Left ventricle myocardium superior (tissue), 1 donor: ENCODE measurements around the gene TP73. TPM values are rescaled to one million over a fixed set of nuclear protein-coding genes. Genes with fewer than 3 reads are reported as not detected.

Source experiments
- ATAC-seq: fragments of 200-7000 bp; cut with Tn5 transposase; one replicate; pipeline ENCODE4 v1.9.1; 2020; ENCODE audit warnings: mild to moderate bottlenecking, moderate library complexity
- DNase-seq: peaks from one replicate; pipeline ENCODE4 v3.0.0-alpha.2; 2020
- intact Hi-C: fragments of 100-400 bp; cut with micrococcal nuclease; formaldehyde crosslinking; loops from one replicate; pipeline ENCODE4 v1.11.0; 2022
- total RNA-seq: library from RNA; stranded (reverse); fragmentation: NEBNext Ultra II Directional; extraction: Animal tissue kit (Norgen Biotek cat#: 25700); gene quantifications from one replicate; pipeline ENCODE4 v1.2.1, GENCODE V29; 2021
- donor health status: DM: no; HTN: yes; CAD: no; lungs with severe emphysema.

TP73 gene
- total RNA-seq, 1 donor from 2014 or later, result 0.05 TPM

- DNase-seq (peak; percentile 17), ATAC-seq (no peak)
These were observed 20.0 kb upstream of the TP73 start for GRCh38 chr1:3632298-3632697.

GRCh38 chr1:3632716-3633343, 19.5 kb upstream of the TP73 start:
- intact Hi-C loops, result no loop called here
- DNase-seq (peak; percentile 18), ATAC-seq (no peak)

More at GRCh38 chr1:3632298-3632697, 20.0 kb upstream of the TP73 start:
- intact Hi-C loops, result no loop called here

- ATAC-seq (no peak), DNase-seq (peak; percentile 28)
- intact Hi-C loops, result no loop called here
These were observed 18.8 kb upstream of the TP73 start for GRCh38 chr1:3633344-3634058.

- DNase-seq (peak; percentile 22), ATAC-seq (no peak)
- intact Hi-C loops, result no loop called here
These were observed 18.1 kb upstream of the TP73 start for GRCh38 chr1:3634059-3634800.

- intact Hi-C loops, result no loop called here
- no peak for ATAC-seq
These were observed 16.2 kb upstream of the TP73 start for GRCh38 chr1:3636080-3636479.

GRCh38 chr1:3636531-3636930, 15.8 kb upstream of the TP73 start:
- DNase-seq (peak; percentile 19), ATAC-seq (no peak)
- intact Hi-C loops, result no loop called here

More at GRCh38 chr1:3636080-3636479, 16.2 kb upstream of the TP73 start:
- no peak for DNase-seq

- intact Hi-C loops, result no loop called here
- no peak for DNase-seq
- ATAC-seq, result no peak
These were observed 14.3 kb upstream of the TP73 start for GRCh38 chr1:3638027-3638426.

GRCh38 chr1:3638676-3639075, 13.6 kb upstream of the TP73 start:
- intact Hi-C loops, result no loop called here
- DNase-seq (no peak), ATAC-seq (no peak)

- intact Hi-C loops, result no loop called here
- no peak for DNase-seq
- no peak for ATAC-seq
These were observed 12.9 kb upstream of the TP73 start for GRCh38 chr1:3639397-3639911.

GRCh38 chr1:3640121-3640837, 12.0 kb upstream of the TP73 start:
- DNase-seq (no peak), ATAC-seq (no peak)
- intact Hi-C loops, result no loop called here

- ATAC-seq, result no peak
- intact Hi-C loops, result no loop called here
- no peak for DNase-seq
These were observed 11.1 kb upstream of the TP73 start for GRCh38 chr1:3641046-3641760.

GRCh38 chr1:3641816-3642215, 10.5 kb upstream of the TP73 start:
- ATAC-seq (no peak), DNase-seq (no peak)
- intact Hi-C loops, result no loop called here

GRCh38 chr1:3642919-3643675, 9.2 kb upstream of the TP73 start:
- intact Hi-C loops, result no loop called here
- DNase-seq (no peak), ATAC-seq (no peak)

GRCh38 chr1:3644273-3644672, 8.0 kb upstream of the TP73 start:
- intact Hi-C loops, result no loop called here
- DNase-seq (no peak), ATAC-seq (no peak)

GRCh38 chr1:3645247-3645646, 7.1 kb upstream of the TP73 start:
- intact Hi-C loops, result no loop called here
- ATAC-seq (no peak), DNase-seq (no peak)

- DNase-seq (no peak), ATAC-seq (no peak)
- intact Hi-C loops, result no loop called here
These were observed 6.5 kb upstream of the TP73 start for GRCh38 chr1:3645666-3646355.

- no peak for DNase-seq
- intact Hi-C loops, result no loop called here
- ATAC-seq, result no peak
These were observed 5.7 kb upstream of the TP73 start for GRCh38 chr1:3646596-3646995.
